ENCODE data around the gene RABEP1.

- TF ChIP-seq CTCF (IDR thresholded peaks at IDR 0.05; ENCODE audit: low read depth, low read length) (no peak), EZH2phosphoT487 (IDR thresholded peaks at IDR 0.05; ENCODE audit: low read depth) (no peak)
Observed at GRCh38 chr17:5284681-5285080, 2.6 kb downstream of the RABEP1 start.

Data from OCI-LY3 (cell line).